GM20431 (cell line): ENCODE data around the gene UNC79.
"Not testable (repeated sequence)": the region's sequence is repeated elsewhere in the genome, so short reads cannot be mapped to it uniquely, and the experiment has no call there.

Experiments used
- in situ Hi-C: fragments of 300-500 bp; cut with MseI, MboI; formaldehyde crosslinking; loops from one replicate; pipeline ENCODE4 v1.15.0; 2020; ENCODE audit warnings: low sequenced_read_pairs; ENCODE audit not compliant: unreplicated experiment

Gene UNC79

DNA sequence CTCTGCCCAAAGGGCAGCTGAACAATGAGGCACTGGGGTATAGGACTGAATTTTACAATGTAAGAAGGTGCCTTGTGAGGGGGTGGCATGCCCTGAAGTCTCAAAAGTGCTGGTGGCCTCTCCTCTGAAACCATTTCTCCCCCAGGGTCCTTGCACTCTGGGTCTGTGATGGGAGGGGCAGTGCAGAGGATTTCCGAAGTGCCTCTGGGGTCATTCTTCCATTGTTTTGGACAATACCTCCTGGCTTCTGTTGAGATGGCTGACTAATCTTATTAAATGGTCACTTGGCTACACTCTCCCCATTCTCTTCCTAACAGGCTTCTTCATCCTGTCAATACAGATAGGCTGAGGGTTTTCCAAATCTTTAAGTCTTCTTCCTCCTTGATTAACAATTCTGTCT, 59.3 kb downstream of the UNC79 start:
- in situ Hi-C loops, result no loop called here

GRCh38 chr14:93493054-93493453, 62.3 kb downstream of the UNC79 start:
- in situ Hi-C loops, result no loop called here

GRCh38 chr14:93493622-93494021, 62.9 kb downstream of the UNC79 start:
- in situ Hi-C loops, result not testable (repeated sequence)

GRCh38 chr14:93496856-93497741, 66.4 kb downstream of the UNC79 start:
- in situ Hi-C loops, result no loop called here

DNA sequence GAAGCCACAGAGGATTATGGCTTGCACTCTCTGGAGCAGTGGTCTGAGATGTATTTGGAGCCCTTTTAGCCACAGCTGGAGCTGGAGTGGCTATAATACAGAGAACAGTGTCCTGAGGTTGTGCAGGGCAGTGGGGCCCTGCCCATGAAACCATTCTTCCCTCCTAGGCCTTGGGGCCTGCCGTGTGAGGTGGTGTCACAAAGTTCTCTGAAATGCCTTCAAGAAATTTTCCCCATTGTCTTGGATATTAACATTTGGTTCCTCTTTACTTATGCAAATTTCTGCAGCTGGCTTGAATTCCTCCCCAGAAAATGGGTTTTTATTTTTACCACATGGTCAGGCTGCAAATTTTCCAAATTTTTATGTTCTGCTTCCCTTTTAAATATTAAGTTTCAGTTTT, 79.3 kb downstream of the UNC79 start:
- in situ Hi-C loops, result no loop called here

DNA sequence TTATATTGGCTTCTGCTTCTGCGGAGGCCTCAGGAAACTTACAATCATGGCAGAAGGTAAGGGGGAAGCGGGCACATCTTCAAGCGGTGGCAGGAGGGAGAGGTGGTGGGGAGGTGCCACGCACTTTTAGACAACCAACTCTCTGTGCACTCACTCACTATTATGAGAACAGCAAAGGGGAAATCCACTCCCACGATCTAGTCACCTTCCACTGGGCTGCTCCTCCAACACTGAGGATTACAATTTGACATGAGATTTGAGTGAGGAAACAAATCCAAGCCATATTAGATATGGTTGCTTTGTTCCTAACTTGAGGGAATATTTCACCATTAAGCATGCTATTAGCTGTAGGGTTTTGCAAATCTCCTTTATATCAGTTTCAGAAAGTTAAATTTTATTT, 80.3 kb downstream of the UNC79 start:
- in situ Hi-C loops, result no loop called here

- in situ Hi-C loops, result no loop called here
Measured at GRCh38 chr14:93520053-93520607, 89.4 kb downstream of the UNC79 start.

DNA sequence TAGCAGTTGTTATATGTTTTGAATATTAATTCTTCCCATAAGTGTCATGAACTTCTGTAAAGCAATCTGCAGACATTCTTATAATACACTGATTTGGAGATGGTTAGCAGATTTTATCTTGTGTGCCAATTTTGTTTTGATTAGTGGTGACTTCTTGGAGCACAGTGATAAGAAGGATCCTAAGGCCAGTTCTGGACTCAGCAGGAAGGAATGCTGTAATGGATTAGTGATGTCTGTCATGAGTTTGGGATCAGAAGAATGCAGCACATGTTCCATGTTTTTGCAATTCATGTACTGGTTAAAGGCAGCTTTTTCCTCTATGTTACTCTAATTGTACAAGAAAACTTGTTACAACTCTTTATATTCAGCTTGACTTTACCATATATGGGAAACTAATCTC, 91.5 kb downstream of the UNC79 start:
- in situ Hi-C loops, result no loop called here

DNA sequence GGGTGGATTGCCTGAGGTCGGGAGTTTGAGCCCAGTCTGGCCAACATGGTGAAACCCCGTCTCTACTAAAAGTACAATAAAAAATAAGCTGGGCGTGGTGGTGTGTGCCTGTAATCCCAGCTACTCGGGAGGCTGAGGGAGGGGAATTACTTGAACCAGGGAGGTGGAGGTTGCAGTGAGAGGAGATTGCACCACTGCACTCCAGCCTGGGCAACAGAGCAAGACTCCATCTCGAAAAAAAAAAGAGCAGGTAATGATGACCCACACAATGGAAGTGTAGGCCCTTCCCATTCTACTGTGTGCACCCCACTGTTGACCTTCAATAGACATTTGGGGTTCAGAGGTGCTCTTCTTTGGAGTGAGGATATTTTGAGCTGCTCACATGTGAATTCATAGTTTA, 94.5 kb downstream of the UNC79 start:
- in situ Hi-C loops, result not testable (repeated sequence)

DNA sequence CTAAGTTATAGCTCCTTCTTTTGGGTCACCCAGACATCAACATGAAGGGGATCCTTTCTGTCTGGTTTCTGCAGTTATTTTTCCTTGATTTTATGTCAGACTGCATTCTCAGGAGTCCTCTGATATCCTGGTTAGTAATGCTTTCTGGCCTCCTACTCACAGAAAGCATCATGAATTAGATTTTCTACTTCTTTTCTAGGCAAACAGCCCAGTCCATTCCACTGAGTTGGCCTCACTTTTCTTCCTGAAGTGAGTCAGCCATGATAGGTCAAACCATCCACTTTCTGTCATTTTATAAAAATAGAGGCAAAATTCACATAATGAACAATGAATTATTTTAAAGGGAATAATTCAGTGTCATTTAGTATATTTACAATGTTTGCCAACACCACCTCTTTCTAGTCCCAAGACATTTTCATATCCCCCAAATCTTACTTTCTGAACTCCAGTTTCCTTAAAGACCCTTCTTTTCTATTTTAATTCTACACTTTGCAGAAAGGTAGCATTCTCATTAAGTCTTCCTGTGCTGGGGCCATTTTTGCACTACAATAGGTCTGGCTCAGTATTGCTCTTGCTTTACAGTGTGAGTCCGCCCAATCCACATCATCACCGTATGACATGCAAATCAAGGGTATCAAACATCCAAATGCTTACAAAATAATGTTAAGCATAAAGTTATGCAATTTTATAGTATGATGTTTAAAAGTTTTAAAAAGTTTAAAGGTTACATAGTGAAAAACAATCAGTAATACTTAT, 95.1 kb downstream of the UNC79 start:
- in situ Hi-C loops, result no loop called here

DNA sequence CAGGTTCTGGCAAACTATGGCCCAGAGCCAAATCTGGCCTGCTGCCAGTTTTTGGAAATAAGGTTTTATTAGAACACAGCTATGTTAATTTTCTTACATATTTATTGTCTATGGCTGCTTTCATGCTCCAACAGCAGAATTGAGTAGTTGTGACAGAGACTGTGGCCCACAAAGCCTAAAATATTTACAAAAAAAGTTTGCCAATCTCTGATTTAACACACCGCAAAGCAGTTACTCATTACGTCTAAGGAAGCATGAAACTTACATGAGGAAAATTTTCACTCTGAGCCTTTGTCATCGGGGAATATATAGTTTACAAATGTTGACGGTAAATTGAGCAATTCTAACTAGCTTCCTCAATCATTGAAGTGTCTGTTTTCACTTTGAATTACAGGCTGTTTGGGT, 96.5 kb downstream of the UNC79 start:
- in situ Hi-C loops, result no loop called here

GRCh38 chr14:93528884-93529558, 98.3 kb downstream of the UNC79 start:
- in situ Hi-C loops, result no loop called here

DNA sequence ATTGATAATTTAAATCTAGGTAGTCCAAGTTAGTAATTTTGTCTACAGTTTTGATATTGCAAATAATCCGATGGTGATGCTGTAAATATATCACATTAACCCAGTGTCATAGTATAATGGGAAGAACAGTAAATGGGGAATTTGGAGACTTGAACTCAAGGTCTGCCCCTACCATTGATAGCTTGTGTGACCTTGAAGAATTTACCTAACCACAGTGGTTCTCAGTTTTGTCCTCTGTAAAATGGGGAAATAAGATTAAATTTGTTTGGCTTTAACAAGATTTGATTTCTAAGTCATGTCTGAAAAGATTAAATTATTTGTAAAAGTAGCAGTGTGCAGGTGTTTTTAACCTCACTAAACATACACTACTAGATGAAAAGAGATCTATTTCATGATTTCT, 100.9 kb downstream of the UNC79 start:
- in situ Hi-C loops, result loop anchor here (10.0 kb wide), 1 partner anchor 297 kb away; no protein-coding TSS in a partner anchor

GRCh38 chr14:93532541-93532940, 101.8 kb downstream of the UNC79 start:
- in situ Hi-C loops, result loop anchor here (10.0 kb wide), 1 partner anchor 298 kb away; no protein-coding TSS in a partner anchor

- in situ Hi-C loops, result loop anchor here (10.0 kb wide), 1 partner anchor 299 kb away; no protein-coding TSS in a partner anchor
Measured at GRCh38 chr14:93533437-93533836, 102.7 kb downstream of the UNC79 start.

GRCh38 chr14:93533842-93534241, 103.1 kb downstream of the UNC79 start:
- in situ Hi-C loops, result loop anchor here (10.0 kb wide), 1 partner anchor 299 kb away; no protein-coding TSS in a partner anchor

DNA sequence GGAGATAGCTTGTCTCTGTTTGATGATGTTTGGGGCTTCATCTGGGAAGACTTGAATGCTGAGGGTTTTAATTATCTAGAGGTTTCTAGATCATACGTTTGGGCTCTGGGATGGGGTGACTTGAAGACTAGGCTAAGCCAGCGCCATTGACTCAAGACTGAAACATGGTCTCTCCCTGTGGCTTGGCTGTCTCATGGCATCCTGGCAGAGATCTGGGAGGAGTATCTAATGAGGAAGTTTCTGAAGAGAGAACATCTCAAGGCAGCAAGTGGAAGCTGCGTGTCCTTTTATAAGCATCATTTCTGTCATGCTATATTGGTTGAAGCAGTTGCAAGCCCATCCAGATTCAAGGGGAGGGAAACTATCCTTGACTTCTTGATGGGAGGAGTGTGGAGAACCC, 104.8 kb downstream of the UNC79 start:
- in situ Hi-C loops, result loop anchor here (10.0 kb wide), 1 partner anchor 301 kb away; no protein-coding TSS in a partner anchor

GRCh38 chr14:93536945-93537344, 106.2 kb downstream of the UNC79 start:
- in situ Hi-C loops, result loop anchor here (10.0 kb wide), 1 partner anchor 302 kb away; no protein-coding TSS in a partner anchor

DNA sequence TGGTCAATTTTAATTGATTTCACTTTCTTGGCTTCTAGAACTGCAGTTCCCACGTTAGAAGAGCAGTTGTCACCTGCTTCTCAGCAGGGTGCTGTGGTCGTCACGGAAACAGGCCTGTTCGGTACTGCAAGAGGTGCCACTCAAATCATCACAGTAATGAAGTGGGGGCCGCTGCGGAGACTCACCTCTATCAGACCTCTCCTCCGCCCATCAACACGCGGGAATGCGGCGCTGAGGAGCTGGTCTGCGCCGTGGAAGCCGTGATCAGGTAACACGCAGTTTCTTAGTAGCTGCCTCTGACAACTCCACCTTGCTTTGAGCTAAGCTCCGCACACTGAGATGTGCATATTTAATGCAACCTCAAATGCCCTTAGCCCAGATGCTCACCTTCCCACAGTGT, 107.2 kb downstream of the UNC79 start:
- in situ Hi-C loops, result loop anchor here (10.0 kb wide), 1 partner anchor 303 kb away; no protein-coding TSS in a partner anchor

- in situ Hi-C loops, result loop anchor here (10.0 kb wide), 1 partner anchor 304 kb away; no protein-coding TSS in a partner anchor
Measured at GRCh38 chr14:93538413-93538812, 107.7 kb downstream of the UNC79 start.
